Mesothelial cell of epicardium (in vitro differentiated cells): ENCODE measurements around the gene DNM1L. TPM values are rescaled to one million over a fixed set of nuclear protein-coding genes. Genes with fewer than 3 reads are reported as not detected.

Source experiments
- DNase-seq, 2 experiments: peaks; one replicate each; pipeline ENCODE4 v3.0.0; 2021; ENCODE audit warnings: low spot score in 2 of 2; ENCODE audit not compliant: unreplicated experiment in 2 of 2
- H3K27ac Mint-ChIP-seq: 2 replicates; pipeline ENCODE4 v1.8.0; 2021; ENCODE audit warnings: mixed read lengths
- H3K27me3 Mint-ChIP-seq: 2 replicates; pipeline ENCODE4 v1.8.0; 2021; ENCODE audit warnings: low read depth, mixed read lengths
- H3K36me3 Mint-ChIP-seq: 2 replicates; pipeline ENCODE4 v1.8.0; 2021; ENCODE audit warnings: mixed read lengths
- H3K4me1 Mint-ChIP-seq: 2 replicates; pipeline ENCODE4 v1.8.0; 2021; ENCODE audit warnings: mixed read lengths
- H3K4me3 Mint-ChIP-seq: 2 replicates; pipeline ENCODE4 v1.8.0; 2021; ENCODE audit warnings: mild to moderate bottlenecking, moderate library complexity, mixed read lengths
- H3K9me3 Mint-ChIP-seq: 2 replicates; pipeline ENCODE4 v1.8.0; 2021; ENCODE audit warnings: mixed read lengths
- CTCF ChIP-seq: fragments of 200-600 bp; sonication (generic); IDR thresholded peaks from one replicate; pipeline ENCODE4 v1.5.0; 2021; ENCODE audit warnings: antibody characterized with exemption; ENCODE audit not compliant: unreplicated experiment
- total RNA-seq: library from RNA; stranded (reverse); gene quantifications from 3 replicates; pipeline ENCODE4 v1.2.1, GENCODE V29; 2021

Gene DNM1L
- total RNA-seq, 1 donor from 2014 or later, result 86.9 TPM

- H3K27ac Mint-ChIP-seq, result no peak overlapping the region
- H3K4me1 Mint-ChIP-seq, result peaks cover 9% of the 10 kb centered on the region
- H3K4me3 Mint-ChIP-seq, result no peak overlapping the region
- no peaks in the 10 kb centered on the region for H3K36me3 Mint-ChIP-seq
- H3K9me3 Mint-ChIP-seq, result peaks cover 3% of the 10 kb centered on the region
- TF ChIP-seq CTCF, result no peak
- H3K27me3 Mint-ChIP-seq, result peaks cover 1% of the 10 kb centered on the region
- no peak for DNase-seq
Observed at GRCh38 chr12:32768518-32768917, 89.4 kb downstream of the DNM1L start.

- no peak for TF ChIP-seq CTCF
- H3K27me3 Mint-ChIP-seq, result peaks cover 1% of the 10 kb centered on the region
- H3K9me3 Mint-ChIP-seq, result peaks cover 3% of the 10 kb centered on the region
- no peak overlapping the region for H3K27ac Mint-ChIP-seq
- DNase-seq, result no peak
- H3K4me1 Mint-ChIP-seq, result peaks cover 13% of the 10 kb centered on the region
- no peak overlapping the region for H3K4me3 Mint-ChIP-seq
- H3K36me3 Mint-ChIP-seq, result no peaks in the 10 kb centered on the region
Observed at GRCh38 chr12:32770141-32770540, 91.0 kb downstream of the DNM1L start.

- TF ChIP-seq CTCF, result no peak
Observed at GRCh38 chr12:32773691-32774090, 94.6 kb downstream of the DNM1L start.

GRCh38 chr12:32776258-32776657 lies 97.2 kb downstream of the DNM1L start:
- Mint-ChIP-seq H3K27ac (no peak overlapping the region), H3K4me3 (no peak overlapping the region), H3K4me1 (peaks cover 19% of the 10 kb centered on the region), H3K27me3 (no peaks in the 10 kb centered on the region), H3K36me3 (no peaks in the 10 kb centered on the region), H3K9me3 (no peaks in the 10 kb centered on the region)
- DNase-seq, result no peak
- TF ChIP-seq CTCF, result no peak

More at GRCh38 chr12:32773691-32774090, 94.6 kb downstream of the DNM1L start:
- H3K27ac Mint-ChIP-seq, result no peak overlapping the region
- no peak for DNase-seq
- H3K9me3 Mint-ChIP-seq, result no peaks in the 10 kb centered on the region
- peaks cover 10% of the 10 kb centered on the region for H3K4me1 Mint-ChIP-seq
- H3K36me3 Mint-ChIP-seq, result no peaks in the 10 kb centered on the region
- no peaks in the 10 kb centered on the region for H3K27me3 Mint-ChIP-seq
- no peak overlapping the region for H3K4me3 Mint-ChIP-seq

- Mint-ChIP-seq H3K9me3 (no peaks in the 10 kb centered on the region), H3K27ac (no peak overlapping the region)
- TF ChIP-seq CTCF, result no peak
Observed at GRCh38 chr12:32777159-32777558, 98.1 kb downstream of the DNM1L start.

GRCh38 chr12:32777691-32778175 lies 98.6 kb downstream of the DNM1L start:
- H3K27ac Mint-ChIP-seq, result no peak overlapping the region
- H3K4me3 Mint-ChIP-seq, result no peak overlapping the region
- peaks cover 19% of the 10 kb centered on the region for H3K4me1 Mint-ChIP-seq

More at GRCh38 chr12:32777159-32777558, 98.1 kb downstream of the DNM1L start:
- Mint-ChIP-seq H3K36me3 (no peaks in the 10 kb centered on the region), H3K27me3 (no peaks in the 10 kb centered on the region), H3K4me3 (no peak overlapping the region), H3K4me1 (peaks cover 19% of the 10 kb centered on the region)
- no peak for DNase-seq

More at GRCh38 chr12:32777691-32778175, 98.6 kb downstream of the DNM1L start:
- Mint-ChIP-seq H3K36me3 (no peaks in the 10 kb centered on the region), H3K9me3 (no peaks in the 10 kb centered on the region), H3K27me3 (no peaks in the 10 kb centered on the region)
- no peak for TF ChIP-seq CTCF
- no peak for DNase-seq
